ENCODE results near the gene RNF151. TPM values are rescaled to one million over a fixed set of nuclear protein-coding genes. Genes with fewer than 3 reads are reported as not detected.
A peak's percentile ranks its signal among the peaks of the same experiment; 100 is the strongest.

RNF151 gene
- total RNA-seq, 1 donor from 2014 or later = not detected

DNA sequence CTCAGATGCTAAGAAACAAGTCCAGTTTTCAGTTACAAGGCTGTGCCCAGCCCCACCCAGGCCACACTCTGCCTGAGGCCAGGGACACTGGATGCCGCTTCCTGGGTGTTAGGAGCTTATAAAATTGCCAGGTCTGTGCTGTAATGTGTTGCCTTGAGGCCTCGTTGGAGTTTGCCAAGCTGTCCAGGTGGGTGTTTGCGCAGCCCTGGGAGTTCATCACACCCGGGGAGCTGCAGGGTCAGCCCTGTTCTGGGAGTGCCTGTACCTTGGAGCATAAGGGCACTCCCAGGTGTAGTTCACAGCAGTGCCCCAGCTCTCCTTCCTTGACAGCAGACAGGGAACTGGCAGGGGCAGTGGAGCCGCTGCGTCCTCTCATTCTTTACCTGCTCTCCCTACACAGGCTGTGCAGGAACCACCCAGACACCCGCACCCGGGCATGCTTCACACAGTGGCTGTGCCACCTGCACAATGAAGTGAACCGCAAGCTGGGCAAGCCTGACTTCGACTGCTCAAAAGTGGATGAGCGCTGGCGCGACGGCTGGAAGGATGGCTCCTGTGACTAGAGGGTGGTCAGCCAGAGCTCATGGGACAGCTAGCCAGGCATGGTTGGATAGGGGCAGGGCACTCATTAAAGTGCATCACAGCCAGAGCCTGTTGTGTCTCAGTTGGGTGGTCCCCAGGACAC lies 19.0 kb downstream of the RNF151 start:
- H3K4me1 Mint-ChIP-seq = peaks cover 38% of the 10 kb centered on the region
- peaks cover 18% of the 10 kb centered on the region for H3K36me3 Mint-ChIP-seq (ENCODE audit: low read depth)
- no peak for DNase-seq (ENCODE audit: low read depth, low spot score)
- H3K4me3 Mint-ChIP-seq = peak overlapping the region; percentile 92
- TF ChIP-seq CTCF (conservative IDR thresholded peaks at IDR 0.05) = no peak
- H3K9me3 Mint-ChIP-seq = no peaks in the 10 kb centered on the region
- no peak overlapping the region for H3K27ac Mint-ChIP-seq (ENCODE audit: unreplicated experiment)
- peaks cover 68% of the 10 kb centered on the region for H3K27me3 Mint-ChIP-seq (ENCODE audit: low read depth)

GRCh38 chr16:1987198-1987597 lies 20.5 kb downstream of the RNF151 start:
- peaks cover 29% of the 10 kb centered on the region for H3K4me1 Mint-ChIP-seq
- no peak overlapping the region for H3K27ac Mint-ChIP-seq (ENCODE audit: unreplicated experiment)
- DNase-seq (ENCODE audit: low read depth, low spot score) = no peak
- no peaks in the 10 kb centered on the region for H3K9me3 Mint-ChIP-seq
- H3K27me3 Mint-ChIP-seq (ENCODE audit: low read depth) = peaks cover 68% of the 10 kb centered on the region
- TF ChIP-seq CTCF (conservative IDR thresholded peaks at IDR 0.05) = no peak
- H3K4me3 Mint-ChIP-seq = peak overlapping the region; percentile 78
- peaks cover 18% of the 10 kb centered on the region for H3K36me3 Mint-ChIP-seq (ENCODE audit: low read depth)

GRCh38 chr16:1989209-1990100 lies 22.8 kb downstream of the RNF151 start, which contains the start of gene SYNGR3:
SYNGR3 (plus strand) TSS chr16:1989970; CDS start chr16:1990103, 133 bp downstream.
- H3K4me3 Mint-ChIP-seq = peak within 1 kb of the TSS; percentile 87

DNA sequence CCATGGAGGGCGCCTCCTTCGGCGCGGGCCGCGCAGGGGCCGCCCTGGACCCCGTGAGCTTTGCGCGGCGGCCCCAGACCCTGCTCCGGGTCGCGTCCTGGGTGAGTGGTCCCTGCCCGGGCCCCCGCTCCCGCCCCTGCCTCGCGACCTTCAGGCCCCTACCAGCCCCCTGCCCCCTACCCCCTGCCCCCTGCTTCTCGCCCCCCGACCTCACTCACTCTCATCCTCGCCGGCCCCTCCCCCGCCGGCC lies 23.4 kb downstream of the RNF151 start:
- no peaks in the 10 kb centered on the region for H3K9me3 Mint-ChIP-seq
- peaks cover 66% of the 10 kb centered on the region for H3K27me3 Mint-ChIP-seq (ENCODE audit: low read depth)
- no peak overlapping the region for H3K4me3 Mint-ChIP-seq
- peaks cover 20% of the 10 kb centered on the region for H3K36me3 Mint-ChIP-seq (ENCODE audit: low read depth)
- TF ChIP-seq CTCF (conservative IDR thresholded peaks at IDR 0.05) = no peak
- no peak overlapping the region for H3K27ac Mint-ChIP-seq (ENCODE audit: unreplicated experiment)
- peaks cover 11% of the 10 kb centered on the region for H3K4me1 Mint-ChIP-seq
- no peak for DNase-seq (ENCODE audit: low read depth, low spot score)

More at GRCh38 chr16:1989209-1990100, 22.8 kb downstream of the RNF151 start, which contains the start of gene SYNGR3:
- H3K9me3 Mint-ChIP-seq = no peaks in the 10 kb centered on the region
- no peak for TF ChIP-seq CTCF (conservative IDR thresholded peaks at IDR 0.05)
- peaks cover 69% of the 10 kb centered on the region for H3K27me3 Mint-ChIP-seq (ENCODE audit: low read depth)
- DNase-seq (ENCODE audit: low read depth, low spot score) = no peak
- H3K36me3 Mint-ChIP-seq (ENCODE audit: low read depth) = peaks cover 20% of the 10 kb centered on the region
- no peak within 1 kb of the TSS for H3K27ac Mint-ChIP-seq (ENCODE audit: unreplicated experiment)
- H3K4me1 Mint-ChIP-seq = peaks cover 16% of the 10 kb centered on the region

- TF ChIP-seq CTCF (conservative IDR thresholded peaks at IDR 0.05) = no peak
- no peak for DNase-seq (ENCODE audit: low read depth, low spot score)
- Mint-ChIP-seq H3K36me3 (ENCODE audit: low read depth) (peaks cover 24% of the 10 kb centered on the region), H3K27me3 (ENCODE audit: low read depth) (peaks cover 69% of the 10 kb centered on the region), H3K27ac (ENCODE audit: unreplicated experiment) (no peak overlapping the region), H3K9me3 (no peaks in the 10 kb centered on the region), H3K4me1 (peaks cover 7% of the 10 kb centered on the region), H3K4me3 (peak overlapping the region; percentile 38)
Measured at GRCh38 chr16:1990351-1991134, 23.9 kb downstream of the RNF151 start.

All from neural crest cell (in vitro differentiated cells).